H1 (cell line): ENCODE results near the gene RELT. TPM values are rescaled to one million over a fixed set of nuclear protein-coding genes. Genes with fewer than 3 reads are reported as not detected.

ENCODE experiments used
- CTCF ChIA-PET: fragments of 300-600 bp; sonication (Branson Sonifier 250); formaldehyde crosslinking; loops from one replicate; lab custom pipeline; 2021; ENCODE audit not compliant: partially characterized antibody; lab: Charles Lee
- POLR2A ChIA-PET: fragments of 300-600 bp; sonication (Branson Sonifier 250); formaldehyde crosslinking; loops from one replicate; lab custom pipeline; 2021; ENCODE audit warnings: inconsistent platforms; ENCODE audit not compliant: partially characterized antibody; lab: Charles Lee
- DNase-seq, 2 experiments: peaks; one replicate each; pipeline versions ENCODE4 v3.0.0 to v3.0.0-alpha.2; 2010 to 2022; ENCODE audit warnings: low spot score in 2 of 2, low read depth in 1 of 2, mixed read lengths in 1 of 2
- FAIRE-seq: peaks from 2 replicates; lab custom pipeline; 2011; peaks lifted over from hg19 to GRCh38; lab: Jason Lieb, UNC
- H2AFZ ChIP-seq: 2 replicates; pipeline ENCODE4 v1.8.1; 2012; ENCODE audit warnings: low read length, inconsistent platforms
- H2AK5ac ChIP-seq: 2 replicates; pipeline ENCODE4 v1.6.1; 2013; ENCODE audit warnings: low read depth, low read length
- H2BK120ac ChIP-seq: replicated peaks from 2 replicates; pipeline ENCODE3; 2013; ENCODE audit warnings: low read depth, low read length, inconsistent platforms
- H2BK12ac ChIP-seq: 2 replicates; pipeline ENCODE4 v1.6.1; 2013; ENCODE audit warnings: low read depth, low read length
- H2BK15ac ChIP-seq: 2 replicates; pipeline ENCODE4 v1.6.1; 2013; ENCODE audit warnings: low read length
- H2BK20ac ChIP-seq: 2 replicates; pipeline ENCODE4 v1.6.1; 2013; ENCODE audit warnings: low read length
- H2BK5ac ChIP-seq: 2 replicates; pipeline ENCODE4 v1.6.1; 2013; ENCODE audit warnings: low read depth, low read length
- H3K14ac ChIP-seq: 2 replicates; pipeline ENCODE4 v1.6.1; 2013; ENCODE audit warnings: inconsistent platforms; ENCODE audit not compliant: insufficient read length
- H3K18ac ChIP-seq: 2 replicates; pipeline ENCODE4 v1.6.1; 2013; ENCODE audit warnings: low read length; ENCODE audit errors: extremely low read depth
- H3K23ac ChIP-seq: 2 replicates; pipeline ENCODE4 v1.6.1; 2013; ENCODE audit warnings: inconsistent platforms; ENCODE audit not compliant: insufficient read length
- H3K23me2 ChIP-seq: 2 replicates; pipeline ENCODE4 v1.6.1; 2013; ENCODE audit warnings: low read depth, low read length
- H3K27ac ChIP-seq: 2 replicates; pipeline ENCODE4 v1.6.1; 2011; ENCODE audit warnings: low read depth, low read length, inconsistent platforms
- H3K27me3 ChIP-seq, 4 experiments: replicated peaks in 1 of 4; 1 replicate in 1 of 4; 2 replicates in 3 of 4; pipeline versions ENCODE4 v1.6.1 to v1.8.1; 2011 to 2013; ENCODE audit warnings: low read length in 3 of 4, mild to moderate bottlenecking in 3 of 4, inconsistent platforms in 2 of 4, mixed read lengths in 2 of 4, moderate library complexity in 1 of 4; ENCODE audit not compliant: control insufficient read depth in 3 of 4, insufficient read depth in 3 of 4; ENCODE audit errors: extremely low read depth in 1 of 4
- H3K36me3 ChIP-seq, 4 experiments: 2 replicates each; pipeline versions ENCODE4 v1.6.1 to v1.8.1; 2011 to 2013; ENCODE audit warnings: mild to moderate bottlenecking in 4 of 4, low read length in 3 of 4, moderate library complexity in 2 of 4, control low read depth in 1 of 4, inconsistent platforms in 1 of 4; ENCODE audit not compliant: insufficient read depth in 4 of 4, control insufficient read depth in 2 of 4
- H3K4ac ChIP-seq: replicated peaks from 2 replicates; pipeline ENCODE3; 2013; ENCODE audit warnings: low read length, low read depth, mixed read lengths, inconsistent platforms; ENCODE audit not compliant: insufficient read length
- H3K4me1 ChIP-seq, 4 experiments: replicated peaks in 1 of 4; 1 replicate in 1 of 4; 2 replicates in 3 of 4; pipeline versions ENCODE4 v1.6.1 to v1.8.1; 2011 to 2013; ENCODE audit warnings: low read length in 3 of 4, inconsistent platforms in 2 of 4, mixed read lengths in 1 of 4; ENCODE audit not compliant: insufficient read depth in 4 of 4, control insufficient read depth in 3 of 4
- H3K4me2 ChIP-seq, 2 experiments: 2 replicates each; pipeline versions ENCODE4 v1.6.1 to v1.8.1; 2011 to 2013; ENCODE audit warnings: low read depth in 2 of 2, low read length in 2 of 2, control low read depth in 1 of 2, inconsistent platforms in 1 of 2, mild to moderate bottlenecking in 1 of 2; ENCODE audit not compliant: insufficient read depth in 1 of 2
- H3K4me3 ChIP-seq, 4 experiments: fragments of 200-600, 300-600 bp in 1 of 4; sonication (generic), shearing (Covaris generic), sonication (Bioruptor Twin) in 1 of 4; 2 replicates each; pipeline versions ENCODE4 v1.5.1 to v1.8.1; 2011 to 2016; ENCODE audit warnings: low read length in 4 of 4, low read depth in 3 of 4, control low read depth in 2 of 4, inconsistent platforms in 2 of 4, mild to moderate bottlenecking in 2 of 4, mixed read lengths in 1 of 4, moderate library complexity in 1 of 4; ENCODE audit not compliant: insufficient read depth in 2 of 4; ENCODE audit errors: extremely low read depth in 1 of 4
- H3K56ac ChIP-seq: replicated peaks from 2 replicates; pipeline ENCODE3; 2013; ENCODE audit warnings: low read depth, mild to moderate bottlenecking, mixed read lengths, low read length, inconsistent platforms; ENCODE audit not compliant: insufficient read length
- H3K79me1 ChIP-seq: 2 replicates; pipeline ENCODE4 v1.6.1; 2013; ENCODE audit warnings: low read depth, low read length, control low read depth
- H3K79me2 ChIP-seq, 2 experiments: 2 replicates each; pipeline versions ENCODE4 v1.6.1 to v1.8.1; 2012 to 2013; ENCODE audit warnings: low read length in 2 of 2, mild to moderate bottlenecking in 2 of 2, inconsistent platforms in 1 of 2; ENCODE audit not compliant: insufficient read depth in 2 of 2, control insufficient read depth in 1 of 2
- H3K9ac ChIP-seq, 4 experiments: replicated peaks in 1 of 4; 1 replicate in 1 of 4; 2 replicates in 3 of 4; pipeline versions ENCODE4 v1.6.1 to v1.8.1; 2011 to 2013; ENCODE audit warnings: low read depth in 3 of 4, low read length in 3 of 4, control low read depth in 2 of 4, mild to moderate bottlenecking in 2 of 4, moderate library complexity in 2 of 4, inconsistent platforms in 1 of 4; ENCODE audit errors: extremely low read depth in 1 of 4
- H3K9me3 ChIP-seq, 2 experiments: 2 replicates each; pipeline versions ENCODE4 v1.6.1 to v1.8.1; 2012 to 2013; ENCODE audit warnings: mild to moderate bottlenecking in 2 of 2, moderate library complexity in 2 of 2, control low read depth in 1 of 2, inconsistent platforms in 1 of 2, low read depth in 1 of 2, low read length in 1 of 2, mixed read lengths in 1 of 2; ENCODE audit not compliant: insufficient read depth in 2 of 2
- H4K20me1 ChIP-seq, 2 experiments: replicated peaks in 1 of 2; 2 replicates each; pipeline versions ENCODE3 to v1.8.1; 2011 to 2013; ENCODE audit warnings: inconsistent platforms in 2 of 2, low read length in 2 of 2, mild to moderate bottlenecking in 1 of 2; ENCODE audit not compliant: insufficient read depth in 2 of 2, control insufficient read depth in 1 of 2
- H4K5ac ChIP-seq: 2 replicates; pipeline ENCODE4 v1.6.1; 2013; ENCODE audit warnings: low read length, low read depth, mixed read lengths, inconsistent platforms; ENCODE audit not compliant: insufficient read length
- H4K8ac ChIP-seq: 2 replicates; pipeline ENCODE4 v1.8.0; 2013; ENCODE audit warnings: mild to moderate bottlenecking, moderate library complexity, low read length, inconsistent platforms; ENCODE audit not compliant: insufficient read depth; ENCODE audit errors: extremely low read depth
- H4K91ac ChIP-seq: replicated peaks from 2 replicates; pipeline ENCODE3; 2013; ENCODE audit warnings: low read length, mixed read lengths, inconsistent platforms; ENCODE audit not compliant: insufficient read length
- CEBPB ChIP-seq: IDR thresholded peaks from 2 replicates; pipeline ENCODE4 v1.6.1; 2012; ENCODE audit warnings: low read depth, low read length
- CHD1 ChIP-seq: IDR thresholded peaks from 2 replicates; pipeline ENCODE4 v1.6.1; 2012; ENCODE audit warnings: low read depth, low read length, improper control_type of control experiment
- CTBP2 ChIP-seq: IDR thresholded peaks from 2 replicates; pipeline ENCODE4 v1.7.0; 2011; ENCODE audit warnings: borderline replicate concordance, mild to moderate bottlenecking, moderate library complexity, mixed read lengths, low read length; ENCODE audit not compliant: insufficient read depth, insufficient read length
- KDM4A ChIP-seq: IDR thresholded peaks from one replicate; pipeline ENCODE4 v1.7.1; 2012; ENCODE audit warnings: low read depth, mild to moderate bottlenecking, moderate library complexity, low read length, inconsistent platforms; ENCODE audit not compliant: severe bottlenecking
- KDM5A ChIP-seq: fragments of 200-600 bp; IDR thresholded peaks from 2 replicates; pipeline ENCODE4 v1.7.1; 2012; ENCODE audit warnings: mild to moderate bottlenecking, low read length, inconsistent platforms, mixed read lengths
- NRF1 ChIP-seq: IDR thresholded peaks from 2 replicates; pipeline ENCODE4 v1.6.1; 2011; ENCODE audit warnings: mild to moderate bottlenecking, low read depth, low read length, improper control_type of control experiment
- RBBP5 ChIP-seq: IDR thresholded peaks from 2 replicates; pipeline ENCODE4 v1.7.1; 2012; ENCODE audit warnings: low read depth, mild to moderate bottlenecking, inconsistent platforms, low read length, moderate library complexity, borderline replicate concordance
- RNF2 ChIP-seq: fragments of 200-900, 300-1000 bp; sonication (generic); IDR thresholded peaks from 2 replicates; pipeline ENCODE4 v1.7.1; 2016; ENCODE audit warnings: borderline replicate concordance, low read depth, mild to moderate bottlenecking, antibody characterized with exemption, low read length; ENCODE audit not compliant: poor library complexity, severe bottlenecking; ENCODE audit errors: missing control alignments
- SAP30 ChIP-seq: fragments of 300-600 bp; sonication (generic); IDR thresholded peaks from 2 replicates; pipeline ENCODE4 v1.7.1; 2012; ENCODE audit warnings: low read length, moderate library complexity, mild to moderate bottlenecking, inconsistent platforms; ENCODE audit not compliant: insufficient read depth, insufficient replicate concordance
- SP1 ChIP-seq: IDR thresholded peaks from 2 replicates; pipeline ENCODE4 v1.6.1; 2011; ENCODE audit warnings: low read depth, low read length
- TAF1 ChIP-seq: IDR thresholded peaks from 2 replicates; pipeline ENCODE4 v1.6.1; 2011; ENCODE audit warnings: mild to moderate bottlenecking, low read depth, low read length
- TEAD4 ChIP-seq: IDR thresholded peaks from 2 replicates; pipeline ENCODE4 v1.6.1; 2012; ENCODE audit warnings: low read depth, low read length, inconsistent platforms, mixed read lengths
- YY1 ChIP-seq: IDR thresholded peaks from 2 replicates; pipeline ENCODE4 v1.6.1; 2011; ENCODE audit warnings: low read depth, mild to moderate bottlenecking, low read length
- ZNF274 ChIP-seq: IDR thresholded peaks from 2 replicates; pipeline ENCODE4 v1.7.0; 2012; ENCODE audit warnings: low read length, borderline replicate concordance; ENCODE audit errors: extremely low read depth
- WGBS, 2 experiments: shearing (Covaris generic) in 1 of 2; methylation state at CpG; one replicate each; pipeline versions ENCODE4 v1.1.6 to v1.1.7; 2013 to 2015; ENCODE audit warnings: low lambda C conversion rate in 2 of 2, mixed read lengths in 2 of 2, inconsistent platforms in 1 of 2, low coverage in 1 of 2, missing lambda C conversion rate in 1 of 2; ENCODE audit not compliant: insufficient replicate concordance in 2 of 2, insufficient coverage in 1 of 2, insufficient read length in 1 of 2; ENCODE audit errors: extremely low coverage in 1 of 2, missing lambda C conversion rate in 1 of 2; 5-methylcytosine and 5-hydroxymethylcytosine counted together
- polyA plus RNA-seq, 7 experiments: library from polyadenylated mRNA; depleted of rRNA in 3 of 7; stranded (reverse) in 5 of 7; unstranded in 2 of 7; fragments of >200 nt in 5 of 7; fragments of 200-250 nt in 2 of 7; gene quantifications; 1 replicate in 5 of 7; 2 replicates in 1 of 7; 4 replicates in 1 of 7; pipeline versions ENCODE4 v1.2.1 to v1.2.3, GENCODE V29; 2011 to 2013; ENCODE audit warnings: missing spikeins in 2 of 7, mixed read lengths in 2 of 7
- total RNA-seq: library from RNA; stranded (reverse); fragmentation: NEBNext Ultra II Directional; extraction: Animal tissue kit (Norgen Biotek cat#: 25700); gene quantifications from 2 replicates; pipeline ENCODE4 v1.2.1, GENCODE V29; 2021

Gene RELT
- total and polyA plus RNA-seq, 2 of the 8 experiments (the other 6 are each of a cell fraction or from before 2014, with no cell fraction given) = 3.4 to 5.7 TPM

DNA sequence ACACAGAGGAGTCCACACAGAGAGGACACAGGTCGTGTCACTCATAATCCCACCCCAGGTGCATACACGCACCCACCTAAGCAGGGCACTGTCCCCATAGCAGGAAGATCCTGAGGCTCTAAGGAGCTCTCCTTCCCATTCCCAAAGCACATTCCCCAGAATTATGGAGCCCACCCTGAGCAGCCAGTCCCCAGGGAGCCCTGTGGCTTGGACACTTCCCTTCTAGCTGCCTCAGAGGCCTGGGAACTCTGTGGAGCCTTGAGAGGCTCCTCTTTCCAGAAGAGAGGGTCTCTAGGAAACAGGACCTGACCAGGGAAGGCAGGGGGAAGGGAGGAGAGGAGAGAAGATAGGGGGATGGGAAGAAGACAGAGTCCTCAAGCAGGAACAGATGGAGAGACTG, 38.4 kb upstream of the RELT start:
- peaks cover 27 to 75% (median 54%) of the 10 kb centered on the region in 4 experiments for H3K27me3 ChIP-seq
- peaks cover 0 to 15% (median 11%) of the 10 kb centered on the region in 4 experiments; a peak in 6 of 7 replicates for H3K4me1 ChIP-seq
- H4K91ac ChIP-seq = no peak overlapping the region
- peaks cover 32 to 42% of the 10 kb centered on the region in 2 experiments for H4K20me1 ChIP-seq
- no peak overlapping the region for H2BK5ac ChIP-seq
- H3K27ac ChIP-seq = no peak overlapping the region
- no peaks in the 10 kb centered on the region for H3K79me1 ChIP-seq
- no peak overlapping the region for H2AFZ ChIP-seq
- no peaks in the 10 kb centered on the region for H3K36me3 ChIP-seq
- no peak overlapping the region for H2BK15ac ChIP-seq
- peaks cover 3% of the 10 kb centered on the region for H3K23me2 ChIP-seq
- DNase-seq (no peak), FAIRE-seq (no peak)
- ChIA-PET CTCF (interaction anchor here (6.6 to 35.5 kb wide), 4 partner anchors 21 to 47 kb away, joined by 113 to 1456 read pairs (median 251); partner anchors contain the start of genes ARHGEF17 and RELT), POLR2A (interaction anchor here (1.1 to 4.9 kb wide), 3 partner anchors 10 to 35 kb away, joined by 3 to 29 read pairs (median 6); partner anchors contain the start of gene ARHGEF17)
- 88% methylated on average over 2 of the region's 2 CpGs; no CpG with 5 or more reads in 1 of the 2 experiments for WGBS, 2 experiments
- H4K8ac ChIP-seq = no peak overlapping the region
- H3K4me2 ChIP-seq = no peak overlapping the region
- no peaks in the 10 kb centered on the region for H3K79me2 ChIP-seq
- H2AK5ac ChIP-seq = no peak overlapping the region
- no peak overlapping the region for H4K5ac ChIP-seq
- H2BK12ac ChIP-seq = no peak overlapping the region
- H2BK120ac ChIP-seq = no peak overlapping the region
- no peak overlapping the region for H3K4me3 ChIP-seq
- H3K14ac ChIP-seq = no peak overlapping the region
- H3K4ac ChIP-seq = no peak overlapping the region
- H3K56ac ChIP-seq = no peak overlapping the region
- no peaks in the 10 kb centered on the region for H3K9me3 ChIP-seq
- H3K23ac ChIP-seq = no peak overlapping the region
- H3K9ac ChIP-seq = no peak overlapping the region
- no peak overlapping the region for H3K18ac ChIP-seq
- H2BK20ac ChIP-seq = no peak overlapping the region
- TF ChIP-seq CTBP2 (no peak), RBBP5 (no peak), ZNF274 (no peak), KDM5A (no peak), SP1 (no peak), KDM4A (no peak), RNF2 (no peak), TEAD4 (no peak), SAP30 (no peak), YY1 (no peak), NRF1 (no peak), CEBPB (no peak), TAF1 (no peak), CHD1 (no peak)
